HG03354 (cell line): ENCODE data around the gene DDR2.
"Not testable (repeated sequence)": the region's sequence is repeated elsewhere in the genome, so short reads cannot be mapped to it uniquely, and the experiment has no call there.

Source experiments
- ATAC-seq: cut with Tn5 transposase; IDR thresholded peaks from one replicate; pipeline ENCODE4 v1.9.1; 2021; ENCODE audit warnings: mild to moderate bottlenecking; ENCODE audit not compliant: unreplicated experiment, poor library complexity, severe bottlenecking

DDR2 gene

DNA sequence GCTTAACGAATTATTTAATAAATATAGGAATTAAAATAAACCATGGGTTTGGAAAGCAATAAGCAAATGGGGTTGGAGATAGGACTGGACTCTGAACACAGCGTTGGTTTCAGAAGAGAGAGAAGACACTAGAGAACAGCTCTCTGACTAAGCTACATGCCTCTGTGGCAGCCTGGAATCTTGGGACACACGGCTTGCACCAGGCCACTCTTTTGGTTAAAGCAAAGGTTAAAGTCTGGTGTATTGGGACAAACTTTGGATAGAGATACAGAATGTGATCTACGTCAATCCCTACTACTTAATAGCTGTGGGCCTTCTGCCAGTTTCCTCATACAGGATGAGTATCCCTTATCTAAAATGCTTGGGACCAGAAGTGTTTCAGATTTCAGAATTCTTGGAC lies 108.5 kb downstream of the DDR2 start:
- ATAC-seq, result no peak

DNA sequence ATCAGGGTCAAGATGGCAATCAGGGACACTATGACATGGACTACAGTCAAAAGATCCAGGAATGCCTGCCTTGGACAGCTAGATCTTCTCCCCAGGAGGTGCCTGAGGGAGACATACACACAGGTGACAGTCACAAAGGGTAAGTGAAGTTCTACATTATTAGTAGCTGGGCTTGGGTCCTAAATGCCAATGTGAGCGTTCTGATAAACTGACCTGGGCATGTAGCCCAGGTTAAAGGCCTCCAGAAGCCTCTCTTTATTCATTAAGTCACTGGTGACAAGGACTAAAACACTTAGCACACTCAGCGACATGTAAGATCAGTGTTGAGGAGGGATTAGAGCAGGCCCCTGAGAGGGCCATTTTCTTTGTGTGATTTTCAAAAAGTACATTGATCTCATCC lies 109.3 kb downstream of the DDR2 start:
- ATAC-seq, result no peak

DNA sequence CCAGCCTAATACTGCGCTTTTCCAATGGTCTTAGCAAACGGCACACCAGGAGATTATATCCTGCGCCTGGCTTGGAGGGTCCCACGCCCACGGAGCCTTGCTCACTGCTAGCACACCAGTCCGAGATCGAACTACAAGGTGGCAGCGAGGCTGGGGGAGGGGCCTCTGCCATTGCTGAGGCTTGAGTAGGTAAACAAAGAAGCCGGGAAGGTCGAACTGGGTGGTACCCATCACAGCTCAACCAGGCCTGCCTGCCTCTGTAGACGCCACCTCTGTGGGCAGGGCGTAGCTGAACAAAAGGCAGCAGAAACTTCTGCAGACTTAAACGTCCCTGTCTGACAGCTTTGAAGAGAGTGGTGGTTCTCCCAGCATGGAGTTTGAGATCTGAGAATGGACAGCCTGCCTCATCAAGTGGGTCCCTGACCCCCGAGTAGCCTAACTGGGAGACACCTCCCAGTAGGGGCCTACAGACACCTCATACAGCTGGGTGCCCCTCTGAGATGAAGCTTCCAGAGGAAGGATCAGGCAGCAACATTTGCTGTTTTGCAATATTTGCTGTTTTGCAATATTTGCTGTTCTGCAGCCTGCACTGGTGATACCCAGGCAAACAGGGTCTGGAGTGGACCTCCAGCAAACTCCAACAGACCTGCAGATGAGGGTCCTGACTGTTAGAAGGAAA lies 114.1 kb downstream of the DDR2 start:
- ATAC-seq, result not testable (repeated sequence)

DNA sequence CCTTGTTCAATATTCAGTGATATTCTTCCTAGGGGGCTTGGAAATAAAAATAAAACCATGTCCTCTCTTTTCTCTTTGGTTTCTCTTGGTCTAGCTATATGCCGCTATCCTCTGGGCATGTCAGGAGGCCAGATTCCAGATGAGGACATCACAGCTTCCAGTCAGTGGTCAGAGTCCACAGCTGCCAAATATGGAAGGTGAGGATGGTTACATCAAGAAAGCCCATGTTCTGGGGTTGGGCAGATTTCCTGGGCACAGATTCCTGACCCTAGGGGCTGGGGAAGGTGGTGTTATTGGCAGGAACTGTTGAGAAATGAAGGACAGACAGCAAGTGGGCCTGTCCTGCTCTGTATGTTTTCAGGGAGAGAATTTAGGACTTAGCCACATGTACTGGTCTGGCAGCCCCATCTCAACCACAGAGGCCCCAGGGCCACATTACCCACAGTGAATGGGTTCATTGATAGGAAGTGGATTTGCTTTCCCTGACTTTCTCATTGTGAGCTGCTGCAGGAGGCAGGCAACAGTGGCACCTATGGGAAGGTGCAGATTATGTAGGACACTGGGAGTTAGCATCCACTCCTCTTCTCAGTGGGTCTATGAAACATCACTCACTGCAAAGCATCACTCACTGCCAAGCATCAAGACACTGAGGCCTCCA lies 120.9 kb downstream of the DDR2 start:
- no peak for ATAC-seq

DNA sequence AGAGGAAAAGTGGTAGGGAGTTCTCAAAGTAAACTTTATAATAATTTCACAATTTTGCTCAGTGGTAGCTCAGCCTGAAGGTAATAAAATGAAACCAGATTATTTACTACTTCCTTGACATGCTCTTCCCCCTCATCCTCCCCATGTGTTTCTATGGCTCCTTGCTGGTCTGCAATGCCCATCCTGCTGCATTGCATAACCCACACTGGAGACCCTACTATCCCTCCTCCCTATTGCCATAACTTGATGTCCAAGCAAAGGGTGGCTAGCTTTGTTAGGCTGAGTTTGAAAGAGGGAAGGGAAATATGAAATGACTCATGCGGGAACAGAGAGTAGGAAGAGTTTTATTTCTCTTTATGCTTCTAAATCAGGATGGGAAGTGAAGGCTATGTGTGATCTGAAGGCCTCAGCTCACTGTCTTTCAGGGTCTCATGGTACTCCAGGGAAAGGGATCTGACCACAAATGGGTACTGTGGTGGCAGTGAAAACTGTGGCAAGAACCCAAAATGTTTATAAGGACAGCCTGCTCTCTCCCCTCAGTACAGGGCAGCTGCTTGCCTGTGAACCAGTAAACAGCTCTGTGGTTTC lies 121.8 kb downstream of the DDR2 start:
- no peak for ATAC-seq

DNA sequence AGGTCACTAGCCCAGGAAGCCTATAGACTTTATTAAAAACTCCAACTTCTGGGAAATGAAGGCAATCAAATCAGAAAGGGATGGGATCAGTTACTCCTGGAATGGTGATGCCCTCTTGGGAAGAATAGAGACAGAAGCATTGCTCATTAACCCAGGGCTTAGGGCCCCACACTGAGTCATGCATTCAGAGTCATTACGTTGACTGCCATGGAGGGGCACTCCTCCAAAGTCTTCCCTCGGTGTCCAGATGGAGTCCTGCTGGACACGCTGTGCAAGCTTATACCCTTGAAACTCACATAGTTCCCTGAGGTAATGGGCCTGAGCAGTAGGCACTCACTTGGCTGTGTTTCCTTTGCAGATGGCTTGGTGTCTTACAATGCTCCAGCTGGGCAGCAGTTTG lies 123.0 kb downstream of the DDR2 start:
- no peak for ATAC-seq

DNA sequence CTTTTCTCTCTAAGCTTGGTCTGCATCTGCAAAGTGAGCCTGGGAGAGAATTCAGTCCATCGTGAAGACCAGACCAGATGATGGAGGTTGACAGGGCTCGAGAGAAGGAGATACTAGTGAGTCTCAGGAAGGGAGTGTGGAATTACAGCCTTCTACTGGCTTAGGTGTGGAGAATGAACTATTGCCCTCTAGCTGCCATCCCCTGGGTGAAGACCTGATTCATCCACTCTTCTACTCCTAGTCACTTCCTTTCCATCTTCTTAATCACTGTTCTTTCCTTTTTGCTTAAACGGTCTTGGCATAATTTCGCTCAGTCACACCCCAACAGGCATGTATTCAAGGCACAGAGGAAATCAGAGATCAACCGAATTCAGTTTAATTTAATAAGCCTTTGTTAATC lies 124.3 kb downstream of the DDR2 start:
- ATAC-seq, result no peak

DNA sequence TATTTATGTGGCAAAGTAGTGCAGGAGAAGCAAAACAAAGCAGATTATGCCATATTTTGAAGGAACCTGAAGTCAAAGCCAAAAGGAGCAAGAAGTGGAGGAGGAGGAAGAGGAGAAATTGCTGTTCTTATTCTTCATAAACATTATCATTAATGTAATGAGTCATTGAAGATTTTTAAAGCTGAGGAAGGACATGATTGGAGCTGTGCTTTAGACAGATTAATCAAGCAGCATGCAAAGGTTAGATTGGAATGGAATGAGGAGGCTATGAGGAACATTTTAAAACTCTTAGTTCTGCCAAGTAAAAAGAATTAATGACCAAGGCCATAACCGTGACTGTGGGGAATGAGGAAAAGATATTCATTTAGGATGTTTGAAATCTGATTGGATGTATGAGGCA lies 125.2 kb downstream of the DDR2 start:
- ATAC-seq, result no peak

DNA sequence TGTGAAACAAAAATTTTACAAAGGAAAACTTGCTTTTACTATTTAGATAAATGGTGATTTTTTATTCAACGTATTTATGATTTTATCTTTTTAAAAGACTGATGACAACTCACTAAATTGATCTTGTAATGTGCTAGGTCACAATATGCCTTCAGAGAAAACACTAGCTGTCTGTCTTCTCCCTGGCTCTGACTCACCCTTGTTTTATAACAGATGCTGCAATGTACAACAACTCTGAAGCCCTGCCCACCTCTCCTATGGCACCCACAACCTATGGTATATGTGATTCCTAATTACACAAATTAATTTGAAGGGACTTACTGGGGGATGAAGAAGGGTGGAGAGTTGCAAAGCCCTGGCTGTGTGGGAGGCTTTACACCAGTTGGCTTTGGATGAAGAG lies 133.5 kb downstream of the DDR2 start:
- ATAC-seq, result no peak

DNA sequence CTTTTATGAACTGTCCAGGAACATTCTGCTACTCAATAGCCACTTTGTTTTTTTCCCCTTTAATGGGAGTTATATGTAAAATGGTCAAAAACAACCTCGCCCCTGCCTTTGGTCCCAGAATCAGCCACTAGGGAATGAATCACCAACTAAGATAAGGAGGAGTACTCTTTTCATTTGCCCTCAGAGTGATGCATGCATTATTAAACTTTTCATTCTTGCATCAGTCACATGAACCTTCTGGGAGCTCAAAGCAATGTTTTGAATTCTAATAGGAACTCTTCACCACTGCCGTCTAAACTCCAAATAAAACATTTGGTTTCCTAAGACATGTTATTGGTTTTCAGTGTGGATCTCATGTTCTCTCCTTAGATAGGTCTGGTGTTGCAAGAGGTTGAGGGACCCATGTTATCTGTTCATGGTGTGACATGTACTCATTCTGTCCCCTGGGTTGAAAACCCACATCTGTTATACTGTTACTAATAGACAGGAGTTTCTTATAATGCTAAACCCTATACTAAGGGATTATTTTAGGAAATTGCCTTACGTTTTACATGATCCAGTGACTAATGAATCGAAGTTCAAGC lies 140.4 kb downstream of the DDR2 start:
- no peak for ATAC-seq

DNA sequence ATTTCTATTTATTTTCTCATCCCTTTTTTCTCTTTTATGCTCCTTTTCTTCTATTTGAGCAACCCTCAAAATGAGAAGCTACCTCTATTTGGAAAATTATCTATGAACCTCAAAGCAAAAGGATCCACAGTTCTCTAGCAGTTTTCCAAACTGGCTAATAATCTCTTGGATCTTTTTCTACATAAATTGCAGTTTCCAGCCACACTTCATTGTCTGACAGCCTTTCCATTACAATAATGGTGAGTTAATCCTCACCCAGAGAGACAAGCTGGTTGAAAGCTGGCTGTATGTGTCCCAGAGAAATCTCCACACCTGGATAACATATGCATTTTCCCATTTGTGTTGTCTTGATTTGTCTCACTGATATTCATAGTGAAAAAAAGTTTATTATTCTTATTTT lies 141.7 kb downstream of the DDR2 start:
- ATAC-seq, result no peak

DNA sequence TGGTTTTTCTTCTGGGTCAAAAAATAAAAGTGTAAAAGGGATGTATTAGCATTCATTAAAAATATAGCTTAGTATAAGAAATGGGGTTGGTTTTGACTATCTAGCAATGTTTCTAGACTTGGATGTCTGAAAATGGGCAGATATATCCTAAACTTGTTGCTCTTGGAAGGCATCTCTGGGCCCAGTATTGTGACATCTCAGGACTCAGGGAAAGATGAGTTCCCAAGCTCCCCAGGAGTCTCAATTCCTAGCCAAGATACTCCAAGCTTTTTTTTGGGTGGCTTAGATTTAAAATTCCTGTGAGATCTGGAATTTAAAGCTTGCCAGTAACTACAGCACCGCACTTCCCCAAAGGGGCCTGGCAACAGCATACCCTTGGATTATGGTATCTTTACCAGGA lies 146.8 kb downstream of the DDR2 start:
- ATAC-seq, result no peak

DNA sequence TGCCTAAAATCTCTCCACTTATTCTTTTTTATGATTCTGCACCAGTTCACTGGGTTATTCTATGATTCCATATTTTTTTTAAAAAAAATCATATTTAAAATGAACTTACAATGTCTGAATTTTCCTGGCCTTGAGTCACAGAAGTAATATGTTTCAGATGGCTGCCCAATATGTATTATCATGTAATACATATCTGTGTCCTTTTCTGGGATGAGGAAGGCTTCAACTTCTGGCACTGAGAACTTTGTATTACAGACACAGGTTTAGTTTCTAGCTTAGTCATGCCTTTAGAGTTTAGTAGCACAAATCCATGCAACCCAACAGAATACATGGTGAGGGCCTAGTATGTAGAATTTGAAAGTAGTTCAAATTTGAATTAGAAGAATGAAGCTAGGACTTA lies 150.4 kb downstream of the DDR2 start:
- no peak for ATAC-seq

DNA sequence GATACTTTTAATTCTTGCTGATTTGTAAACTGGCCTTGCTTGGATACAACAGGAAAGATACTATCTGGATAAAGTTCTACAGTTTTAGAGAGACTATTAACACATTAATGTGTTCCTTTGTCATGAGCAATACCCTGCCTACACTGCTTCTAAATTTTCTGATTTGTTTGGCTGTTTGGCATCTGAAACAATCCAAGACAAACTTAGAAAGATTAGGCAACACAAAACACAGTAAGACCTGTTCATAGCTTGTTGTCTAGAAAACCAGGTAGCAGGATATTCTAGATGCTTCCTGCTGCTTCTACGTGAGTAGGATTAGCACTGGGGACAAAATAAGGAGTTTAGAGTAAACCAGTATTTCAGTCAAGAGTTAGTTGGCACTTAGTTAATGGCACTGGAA lies 152.7 kb downstream of the DDR2 start:
- ATAC-seq, result not testable (repeated sequence)

DNA sequence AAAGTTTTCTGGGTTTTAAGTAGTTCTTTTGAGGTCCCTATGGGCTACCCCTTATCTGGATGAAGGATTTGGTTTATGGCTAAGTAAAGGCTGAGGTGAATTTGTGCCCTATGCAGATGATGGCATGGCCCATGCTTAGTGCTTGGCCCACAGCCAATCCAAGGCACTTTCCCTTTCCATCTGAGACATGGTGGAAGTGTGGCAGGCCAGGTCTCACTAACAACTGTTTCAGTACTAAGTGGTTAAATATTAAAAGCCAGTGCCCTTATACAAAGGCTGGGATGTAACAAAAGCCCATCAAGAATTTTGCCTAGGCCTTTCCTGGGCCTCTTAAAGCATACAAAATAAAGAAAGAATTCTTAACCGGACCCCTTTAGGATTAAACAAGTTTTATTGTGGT lies 156.5 kb downstream of the DDR2 start:
- ATAC-seq, result not testable (repeated sequence)

DNA sequence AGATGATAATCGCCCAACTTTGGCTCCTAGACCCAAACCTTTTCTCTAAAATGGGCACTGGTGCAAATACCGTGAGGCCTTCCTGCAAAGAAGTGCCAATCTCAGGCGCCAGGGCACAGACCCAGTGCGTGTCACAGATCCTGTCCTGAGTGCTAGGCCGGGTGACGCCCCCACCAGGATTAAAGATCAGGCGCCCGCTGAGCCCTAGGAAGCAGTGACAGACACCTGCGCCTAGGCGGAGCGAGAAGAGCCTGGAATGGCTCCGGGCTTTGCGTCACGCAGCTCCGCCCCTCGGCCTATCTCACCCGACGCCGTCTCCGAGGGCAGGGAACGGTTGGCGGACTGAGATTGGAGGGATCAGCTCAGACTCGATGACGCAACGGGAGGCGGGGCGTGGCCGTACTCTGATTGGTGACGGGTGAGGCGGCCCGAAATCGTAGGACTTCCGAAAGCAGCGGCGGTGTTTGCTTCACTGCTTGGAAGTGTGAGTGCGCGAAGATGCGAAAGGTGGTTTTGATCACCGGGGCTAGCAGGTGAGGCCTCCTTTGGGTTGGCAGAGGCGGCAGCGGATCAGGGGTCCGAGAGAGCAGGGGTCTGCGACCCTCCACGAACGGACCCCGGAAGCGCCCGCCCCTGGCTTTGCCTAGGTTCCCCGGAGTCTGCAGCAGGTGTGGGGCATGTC lies 158.2 kb downstream of the DDR2 start, which contains the start of gene HSD17B7:
HSD17B7 (plus strand) TSS at position 400 of the 682 bp plus-strand sequence; CDS start at position 499, 99 bp downstream.
- ATAC-seq, result peak; percentile 100

DNA sequence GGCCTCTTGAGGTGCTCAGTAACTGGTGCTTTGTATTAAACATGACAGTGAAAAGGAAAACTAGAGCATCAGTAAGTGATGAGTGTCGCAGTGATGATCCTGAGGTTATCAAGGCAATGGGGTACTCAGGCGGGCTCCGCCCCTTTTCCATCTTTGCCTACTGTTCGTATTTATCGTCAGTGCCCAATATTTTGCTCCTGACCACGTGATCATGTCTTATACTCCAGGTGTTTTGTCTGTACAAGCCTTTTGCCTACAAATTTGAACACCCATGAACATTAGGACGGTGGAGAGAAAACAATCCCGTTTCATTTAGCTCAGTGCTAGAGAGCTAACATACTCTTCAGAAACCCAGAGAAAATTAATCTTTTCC lies 158.7 kb downstream of the DDR2 start:
- not testable (repeated sequence) for ATAC-seq

DNA sequence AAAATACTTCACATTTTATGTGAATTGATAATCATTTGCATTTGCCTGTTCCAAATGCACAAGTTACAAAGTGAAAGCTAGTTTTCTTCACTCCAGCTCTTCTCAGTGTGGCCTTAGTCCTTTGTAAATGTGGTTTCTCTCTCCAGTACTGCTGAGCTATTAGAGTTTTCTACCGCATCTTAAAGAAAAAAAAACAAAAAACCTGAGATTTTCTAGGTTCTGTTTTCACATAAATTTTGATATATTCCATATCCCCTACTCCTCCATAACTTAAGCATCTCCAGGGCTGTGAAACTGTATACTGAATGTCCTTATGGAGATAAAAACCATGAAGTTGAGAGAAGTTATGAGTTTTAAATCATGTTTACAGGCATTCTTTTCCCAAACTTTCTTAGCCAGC lies 162.0 kb downstream of the DDR2 start:
- ATAC-seq, result not testable (repeated sequence)

DNA sequence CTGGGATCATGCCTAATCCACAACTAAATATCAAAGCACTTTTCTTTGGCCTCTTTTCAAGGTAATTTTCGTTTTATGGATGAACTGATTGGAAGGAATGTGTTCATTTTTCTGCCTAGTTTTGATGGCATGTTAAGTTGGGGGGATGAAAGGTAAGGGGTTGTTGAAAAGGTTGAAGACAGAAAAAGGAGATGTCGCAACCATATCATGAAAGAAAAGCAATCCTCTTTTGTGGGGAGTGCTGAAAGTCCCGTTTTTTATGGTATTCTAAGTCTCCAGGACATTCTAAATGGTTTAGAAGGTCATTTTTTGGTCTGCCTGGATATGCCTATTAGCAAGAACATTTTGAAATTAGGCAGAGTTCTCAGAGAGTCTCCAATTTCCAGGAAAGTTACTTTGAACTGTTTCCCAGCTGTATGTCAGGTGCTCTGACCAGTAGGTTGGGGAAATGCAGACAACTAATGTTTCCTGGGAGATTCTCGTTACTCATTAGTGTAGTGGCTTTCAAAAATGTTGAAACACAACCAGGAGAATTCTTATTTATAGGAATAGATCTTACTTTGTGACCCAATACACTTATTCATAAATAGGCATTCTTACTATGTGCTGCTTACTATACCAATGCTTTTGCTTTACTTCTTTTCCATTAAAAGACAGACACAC lies 164.5 kb downstream of the DDR2 start:
- not testable (repeated sequence) for ATAC-seq
